Trophoblast cell (in vitro differentiated cells and primary cell): ENCODE results near the gene KRTAP4-5.

ENCODE experiments used
- DNase-seq, 2 donors: peaks; one replicate each; pipeline ENCODE4 v3.0.0-alpha.2; 2016
- H2AFZ ChIP-seq: 2 replicates; pipeline ENCODE4 v1.6.1; 2013; ENCODE audit warnings: low read length, moderate library complexity, mild to moderate bottlenecking; ENCODE audit not compliant: insufficient read depth, poor library complexity
- H2AK5ac ChIP-seq: 2 replicates; pipeline ENCODE4 v1.6.1; 2013; ENCODE audit warnings: mild to moderate bottlenecking, low read length
- H2BK120ac ChIP-seq: 2 replicates; pipeline ENCODE4 v1.6.1; 2013; ENCODE audit warnings: low read length, mild to moderate bottlenecking, moderate library complexity; ENCODE audit not compliant: insufficient read depth, poor library complexity
- H2BK12ac ChIP-seq: 2 replicates; pipeline ENCODE4 v1.6.1; 2013; ENCODE audit warnings: mild to moderate bottlenecking, low read length, moderate library complexity
- H2BK5ac ChIP-seq: 2 replicates; pipeline ENCODE4 v1.6.1; 2013; ENCODE audit warnings: low read length, low read depth, moderate library complexity, mild to moderate bottlenecking; ENCODE audit not compliant: poor library complexity
- H3K14ac ChIP-seq: 2 replicates; pipeline ENCODE4 v1.6.1; 2013; ENCODE audit warnings: mild to moderate bottlenecking, low read length
- H3K18ac ChIP-seq: 2 replicates; pipeline ENCODE4 v1.6.1; 2013; ENCODE audit warnings: mild to moderate bottlenecking, low read length
- H3K23ac ChIP-seq: 2 replicates; pipeline ENCODE4 v1.6.1; 2013; ENCODE audit warnings: low read length
- H3K27ac ChIP-seq: 2 replicates; pipeline ENCODE4 v1.5.1; 2013; ENCODE audit warnings: low read depth, mild to moderate bottlenecking, inconsistent platforms, low read length, moderate library complexity
- H3K27me3 ChIP-seq: 2 replicates; pipeline ENCODE4 v1.6.1; 2013; ENCODE audit warnings: inconsistent platforms, mild to moderate bottlenecking, low read length, moderate library complexity; ENCODE audit not compliant: insufficient read depth
- H3K36me3 ChIP-seq, 2 experiments: 1 replicate in 1 of 2; 2 replicates in 1 of 2; pipeline ENCODE4 v1.6.1; 2013; ENCODE audit warnings: low read length in 2 of 2, mild to moderate bottlenecking in 2 of 2, moderate library complexity in 1 of 2; ENCODE audit not compliant: insufficient read depth in 2 of 2, control insufficient read depth in 1 of 2
- H3K4ac ChIP-seq: 2 replicates; pipeline ENCODE4 v1.6.1; 2013; ENCODE audit warnings: low read depth, mild to moderate bottlenecking, low read length, moderate library complexity
- H3K4me1 ChIP-seq, 2 experiments: 1 replicate in 1 of 2; 2 replicates in 1 of 2; pipeline ENCODE4 v1.6.1; 2013; ENCODE audit warnings: low read length in 2 of 2, mild to moderate bottlenecking in 2 of 2, moderate library complexity in 1 of 2; ENCODE audit not compliant: insufficient read depth in 2 of 2, control insufficient read depth in 1 of 2
- H3K4me2 ChIP-seq: 2 replicates; pipeline ENCODE4 v1.6.1; 2013; ENCODE audit warnings: inconsistent platforms, mild to moderate bottlenecking, low read length, moderate library complexity
- H3K4me3 ChIP-seq: 2 replicates; pipeline ENCODE4 v1.5.1; 2013; ENCODE audit warnings: mild to moderate bottlenecking, low read depth, low read length, inconsistent platforms
- H3K79me1 ChIP-seq: one replicate; pipeline ENCODE4 v1.6.1; 2013; ENCODE audit warnings: low read length
- H3K79me2 ChIP-seq: 2 replicates; pipeline ENCODE4 v1.6.1; 2013; ENCODE audit warnings: low read length, mild to moderate bottlenecking; ENCODE audit not compliant: control insufficient read depth, insufficient read depth, poor library complexity
- H3K9ac ChIP-seq: 2 replicates; pipeline ENCODE4 v1.6.1; 2013; ENCODE audit warnings: mild to moderate bottlenecking, low read length
- H3K9me3 ChIP-seq: 2 replicates; pipeline ENCODE4 v1.6.1; 2013; ENCODE audit warnings: low read depth, mild to moderate bottlenecking, control low read depth, inconsistent platforms, low read length; ENCODE audit not compliant: insufficient read depth
- H4K12ac ChIP-seq: 2 replicates; pipeline ENCODE4 v1.6.1; 2013; ENCODE audit warnings: low read depth, mild to moderate bottlenecking, low read length, moderate library complexity
- H4K8ac ChIP-seq: 2 replicates; pipeline ENCODE4 v1.6.1; 2013; ENCODE audit warnings: low read depth, mild to moderate bottlenecking, low read length, moderate library complexity
- H4K91ac ChIP-seq: one replicate; pipeline ENCODE4 v1.6.1; 2013; ENCODE audit warnings: low read depth, mild to moderate bottlenecking, low read length, moderate library complexity
- WGBS: extraction: QIAGEN DNeasy Blood & Tissue Kit; methylation state at CpG from one replicate; pipeline ENCODE4 v1.1.7; 2013; ENCODE audit warnings: missing lambda C conversion rate; ENCODE audit not compliant: insufficient read length, insufficient coverage; ENCODE audit errors: extremely low coverage; 5-methylcytosine and 5-hydroxymethylcytosine counted together

KRTAP4-5 gene

GRCh38 chr17:41178341-41178740 is 28.7 kb upstream of the KRTAP4-5 start:
- H2BK5ac ChIP-seq, result no peak overlapping the region
- no CpG with 5 or more reads among the region's 3 CpGs for WGBS

DNA sequence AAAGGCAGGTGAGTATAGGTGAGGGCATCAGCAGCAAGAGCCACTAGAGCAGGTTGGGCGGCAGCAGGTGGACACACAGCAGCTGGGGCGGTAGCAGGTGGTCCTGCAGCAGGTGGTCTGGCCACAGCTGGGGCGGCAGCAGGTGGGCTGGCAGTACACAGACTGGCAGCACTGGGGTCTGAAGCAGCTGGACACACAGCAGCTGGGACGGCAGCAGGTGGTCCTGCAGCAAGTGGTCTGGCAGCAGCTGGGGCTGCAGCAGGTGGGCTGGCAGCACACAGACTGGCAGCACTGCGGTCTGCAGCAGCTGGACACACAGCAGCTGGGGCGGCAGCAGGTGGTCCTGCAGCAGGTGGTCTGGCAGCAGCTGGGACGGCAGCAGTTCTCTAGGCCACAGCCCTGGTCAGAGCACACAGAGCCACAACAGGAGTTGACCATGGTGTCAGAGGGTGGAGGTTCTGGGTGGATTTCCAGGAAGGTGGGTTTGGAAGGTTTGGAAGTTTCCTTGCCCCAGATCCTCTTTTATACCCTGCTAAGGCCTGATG is 28.2 kb upstream of the KRTAP4-5 start, which contains the start of gene KRTAP4-2:
TSS of gene KRTAP4-2 (minus strand) at position 495 of the 545 bp plus-strand sequence. CDS start at position 438, 57 bp downstream.
- no peaks in the 10 kb centered on the region for H3K27me3 ChIP-seq
- no peak within 1 kb of the TSS for H4K91ac ChIP-seq
- H3K14ac ChIP-seq, result no peak within 1 kb of the TSS
- H3K23ac ChIP-seq, result no peak within 1 kb of the TSS
- no peaks in the 10 kb centered on the region for H3K36me3 ChIP-seq
- H3K9me3 ChIP-seq, result no peaks in the 10 kb centered on the region
- H2BK12ac ChIP-seq, result no peak within 1 kb of the TSS
- H3K4me2 ChIP-seq, result no peak within 1 kb of the TSS
- H4K12ac ChIP-seq, result no peak within 1 kb of the TSS
- H3K4ac ChIP-seq, result no peak within 1 kb of the TSS
- no peaks in the 10 kb centered on the region for H3K79me2 ChIP-seq
- no peak within 1 kb of the TSS for H2AK5ac ChIP-seq
- WGBS, result no CpG with 5 or more reads among the region's 7 CpGs
- H3K9ac ChIP-seq, result no peak within 1 kb of the TSS
- H3K79me1 ChIP-seq, result no peaks in the 10 kb centered on the region
- H3K27ac ChIP-seq, result no peak within 1 kb of the TSS
- DNase-seq, result no peak
- no peak within 1 kb of the TSS for H3K4me3 ChIP-seq
- no peak within 1 kb of the TSS for H2BK5ac ChIP-seq
- no peak within 1 kb of the TSS for H3K18ac ChIP-seq
- H2AFZ ChIP-seq, result no peak within 1 kb of the TSS
- no peak within 1 kb of the TSS for H2BK120ac ChIP-seq
- H4K8ac ChIP-seq, result no peak within 1 kb of the TSS
- no peaks in the 10 kb centered on the region for H3K4me1 ChIP-seq

More at GRCh38 chr17:41178341-41178740, 28.7 kb upstream of the KRTAP4-5 start:
- Histone ChIP-seq H3K36me3 (no peaks in the 10 kb centered on the region), H2AK5ac (no peak overlapping the region), H2AFZ (no peak overlapping the region), H3K9me3 (no peaks in the 10 kb centered on the region), H3K27ac (no peak overlapping the region), H3K4me1 (no peaks in the 10 kb centered on the region), H4K8ac (no peak overlapping the region), H3K23ac (no peak overlapping the region), H3K4me3 (no peak overlapping the region), H3K4me2 (no peak overlapping the region), H4K12ac (no peak overlapping the region), H3K27me3 (no peaks in the 10 kb centered on the region), H3K9ac (no peak overlapping the region), H2BK120ac (no peak overlapping the region), H3K4ac (no peak overlapping the region), H2BK12ac (no peak overlapping the region), H4K91ac (no peak overlapping the region), H3K79me1 (no peaks in the 10 kb centered on the region), H3K14ac (no peak overlapping the region), H3K79me2 (no peaks in the 10 kb centered on the region), H3K18ac (no peak overlapping the region)
- DNase-seq, result no peak

- Histone ChIP-seq H3K4ac (no peak overlapping the region), H3K27ac (no peak overlapping the region), H3K4me3 (no peak overlapping the region), H3K9me3 (no peaks in the 10 kb centered on the region), H3K27me3 (no peaks in the 10 kb centered on the region), H3K14ac (no peak overlapping the region), H2BK120ac (no peak overlapping the region), H4K91ac (no peak overlapping the region), H4K12ac (no peak overlapping the region), H2AFZ (no peak overlapping the region), H2AK5ac (no peak overlapping the region), H4K8ac (no peak overlapping the region), H3K36me3 (no peaks in the 10 kb centered on the region), H3K23ac (no peak overlapping the region), H3K79me1 (no peaks in the 10 kb centered on the region), H2BK12ac (no peak overlapping the region), H2BK5ac (no peak overlapping the region), H3K4me1 (no peaks in the 10 kb centered on the region), H3K79me2 (no peaks in the 10 kb centered on the region), H3K4me2 (no peak overlapping the region), H3K18ac (no peak overlapping the region), H3K9ac (no peak overlapping the region)
- WGBS, result no CpG with 5 or more reads among the region's 3 CpGs
- no peak for DNase-seq
Observed at GRCh38 chr17:41176744-41177387, 27.2 kb upstream of the KRTAP4-5 start.

GRCh38 chr17:41171886-41172285 is 22.3 kb upstream of the KRTAP4-5 start:
- Histone ChIP-seq H3K4ac (no peak overlapping the region), H3K27ac (no peak overlapping the region), H3K9me3 (no peaks in the 10 kb centered on the region), H2AK5ac (no peak overlapping the region), H2BK12ac (no peak overlapping the region), H3K79me2 (no peaks in the 10 kb centered on the region), H3K79me1 (no peaks in the 10 kb centered on the region), H2AFZ (no peak overlapping the region), H4K91ac (no peak overlapping the region), H3K14ac (no peak overlapping the region), H3K9ac (no peak overlapping the region), H3K27me3 (no peaks in the 10 kb centered on the region), H3K4me3 (no peak overlapping the region), H3K4me2 (no peak overlapping the region), H4K12ac (no peak overlapping the region), H3K36me3 (no peaks in the 10 kb centered on the region), H2BK120ac (no peak overlapping the region), H3K18ac (no peak overlapping the region), H4K8ac (no peak overlapping the region), H2BK5ac (no peak overlapping the region), H3K23ac (no peak overlapping the region), H3K4me1 (no peaks in the 10 kb centered on the region)
- no peak for DNase-seq
- WGBS, result no CpG with 5 or more reads among the region's 2 CpGs
